K562 treated with DMSO at 1 percent for 12 hours (cell line): ENCODE measurements around the gene TLR8. TPM values are rescaled to one million over a fixed set of nuclear protein-coding genes. Genes with fewer than 3 reads are reported as not detected.

Experiments
- total RNA-seq: library from RNA; unstranded; fragments of 300-600 nt; gene quantifications from 2 replicates; pipeline ENCODE4 v1.2.3, GENCODE V29; 2022; ENCODE audit not compliant: insufficient read depth

TLR8 gene
- not detected in 2 replicates for total RNA-seq

GRCh38 chrX:12906046-12906761 lies at the start of gene TLR8:
TSS of gene TLR8 (plus strand) at chrX:12906620. CDS start at chrX:12906707, 87 bp downstream.

GRCh38 chrX:12866451-12867377 lies 39.7 kb upstream of the TLR8 start, which contains the start of gene TLR7:
TSS of gene TLR7 (plus strand) at chrX:12867072. CDS start at chrX:12867579, 507 bp downstream.

Other genes starting within 250 kb of the TLR8 start
- gene PRPS2, start 115.2 kb upstream of the TLR8 start, total RNA-seq: 10.4 and 29.7 TPM in 2 replicates
- 0.44 TPM in 1 of 2 replicates, not detected in the other for gene TLR7, start 39.5 kb upstream of the TLR8 start, total RNA-seq
- 3,042 and 3,642 TPM in 2 replicates for gene TMSB4X, start 68.5 kb downstream of the TLR8 start, total RNA-seq
- gene FAM9C, start 138.0 kb downstream of the TLR8 start, total RNA-seq: not detected in 2 replicates